Thoracic aorta (tissue), 2 donors: Measurements from ENCODE around the gene FREY1. TPM values are rescaled to one million over a fixed set of nuclear protein-coding genes. Genes with fewer than 3 reads are reported as not detected.

Experiments used
- ATAC-seq: fragments of 150-250 bp; one replicate; pipeline ENCODE4 v1.8.0; 2017; ENCODE audit warnings: low read depth; ENCODE audit not compliant: insufficient number of reproducible peaks, low FRiP score
- DNase-seq: peaks from one replicate; pipeline ENCODE4 v3.0.0-alpha.2; 2020; ENCODE audit warnings: low spot score
- H3K27ac ChIP-seq, 2 donors: fragments of 200-600 bp; sonication (generic); 1 replicate in 1 of 2; 2 replicates in 1 of 2; pipeline ENCODE4 v1.5.1; 2016; ENCODE audit warnings: mild to moderate bottlenecking in 2 of 2, moderate library complexity in 2 of 2
- H3K27me3 ChIP-seq: fragments of 200-600 bp; sonication (generic); replicated peaks from 2 replicates; pipeline ENCODE4 v1.6.0; 2016; ENCODE audit warnings: mild to moderate bottlenecking; ENCODE audit not compliant: insufficient read depth
- H3K36me3 ChIP-seq: fragments of 200-600 bp; sonication (generic); one replicate; pipeline ENCODE4 v1.5.1; 2016
- H3K4me1 ChIP-seq, 2 donors: fragments of 200-600 bp; sonication (generic); 1 replicate in 1 of 2; 2 replicates in 1 of 2; pipeline versions ENCODE4 v1.5.1 to v1.6.0; 2016; ENCODE audit warnings: low read depth in 2 of 2, mild to moderate bottlenecking in 1 of 2; ENCODE audit not compliant: control insufficient read depth in 1 of 2
- H3K4me3 ChIP-seq: fragments of 200-600 bp; sonication (generic); 2 replicates; pipeline ENCODE4 v1.5.1; 2016; ENCODE audit warnings: mild to moderate bottlenecking
- H3K9me3 ChIP-seq: fragments of 200-600 bp; sonication (generic); 2 replicates; pipeline ENCODE4 v1.5.1; 2016
- CTCF ChIP-seq: fragments of 200-600 bp; sonication (generic); IDR thresholded peaks from one replicate; pipeline ENCODE4 v1.5.1; 2019; ENCODE audit warnings: antibody characterized with exemption
- total RNA-seq, 2 donors: library from RNA; depleted of rRNA; stranded (reverse); fragments of >200 nt; gene quantifications; one replicate each; pipeline versions ENCODE4 v1.1.0 to v1.2.3, GENCODE V29; 2016

FREY1 gene
- total RNA-seq, 2 donors from 2014 or later, result 9.0 TPM; not detected in 1

- no peaks in the 10 kb centered on the region for H3K4me1 ChIP-seq
- ATAC-seq (no peak), DNase-seq (no peak)
- no peak overlapping the region for H3K27ac ChIP-seq
- no peaks in the 10 kb centered on the region for H3K9me3 ChIP-seq
- no peak for TF ChIP-seq CTCF
- H3K27me3 ChIP-seq, result no peaks in the 10 kb centered on the region
- H3K4me3 ChIP-seq, result no peak overlapping the region
- peaks cover 84% of the 10 kb centered on the region for H3K36me3 ChIP-seq
These were observed 36.4 kb downstream of the FREY1 start for GRCh38 chr11:45870706-45871105.

- no peaks in the 10 kb centered on the region for H3K9me3 ChIP-seq
- no peaks in the 10 kb centered on the region for H3K4me1 ChIP-seq
- no peaks in the 10 kb centered on the region for H3K27me3 ChIP-seq
- peaks cover 79% of the 10 kb centered on the region for H3K36me3 ChIP-seq
- DNase-seq (no peak), ATAC-seq (no peak)
- no peak overlapping the region for H3K27ac ChIP-seq
- TF ChIP-seq CTCF, result no peak
- H3K4me3 ChIP-seq, result no peak overlapping the region
These were observed 37.5 kb downstream of the FREY1 start for GRCh38 chr11:45869551-45869950.

- Histone ChIP-seq H3K27me3 (no peaks in the 10 kb centered on the region), H3K36me3 (peaks cover 58% of the 10 kb centered on the region), H3K4me1 (peaks cover 4 to 21% of the 10 kb centered on the region in 2 donors), H3K27ac (no peak overlapping the region), H3K9me3 (no peaks in the 10 kb centered on the region), H3K4me3 (no peak overlapping the region)
- ATAC-seq (no peak), DNase-seq (no peak)
- TF ChIP-seq CTCF, result no peak
These were observed 43.0 kb downstream of the FREY1 start for GRCh38 chr11:45864041-45864440.

- Histone ChIP-seq H3K4me1 (peaks cover 27 to 52% of the 10 kb centered on the region in 2 donors), H3K4me3 (no peak overlapping the region), H3K27me3 (no peaks in the 10 kb centered on the region), H3K36me3 (peaks cover 42% of the 10 kb centered on the region), H3K9me3 (no peaks in the 10 kb centered on the region), H3K27ac (peak overlapping the region; percentile 64 to 79)
- ATAC-seq (no peak), DNase-seq (no peak)
- TF ChIP-seq CTCF, result no peak
These were observed 46.1 kb downstream of the FREY1 start for GRCh38 chr11:45860764-45861510.

- no peak for DNase-seq
- peak overlapping the region; percentile 64 to 79 for H3K27ac ChIP-seq
These were observed 46.7 kb downstream of the FREY1 start for GRCh38 chr11:45860348-45860747.

More at GRCh38 chr11:45860348-45860747, 46.7 kb downstream of the FREY1 start:
- no peaks in the 10 kb centered on the region for H3K9me3 ChIP-seq
- no peak for TF ChIP-seq CTCF
- no peak overlapping the region for H3K4me3 ChIP-seq
- no peak for ATAC-seq
- peaks cover 38% of the 10 kb centered on the region for H3K36me3 ChIP-seq
- H3K27me3 ChIP-seq, result no peaks in the 10 kb centered on the region
- peaks cover 32 to 58% of the 10 kb centered on the region in 2 donors for H3K4me1 ChIP-seq
